Neural progenitor cell (in vitro differentiated cells): ENCODE measurements around the gene PET100.

ENCODE experiments used
- EZH2 ChIP-seq: fragments of 200-600 bp; sonication (generic); IDR thresholded peaks from 2 replicates; pipeline ENCODE4 v1.6.1; 2017; ENCODE audit warnings: antibody characterized with exemption, mild to moderate bottlenecking, moderate library complexity
- EZH2phosphoT487 ChIP-seq: fragments of 200-600 bp; sonication (generic); IDR thresholded peaks from 2 replicates; pipeline ENCODE4 v1.6.1; 2017; ENCODE audit warnings: antibody characterized with exemption
- TF ChIP-seq, protein P1 (sequence below): fragments of 200-600 bp; sonication (generic); IDR thresholded peaks from 2 replicates; pipeline ENCODE4 v1.5.1; 2017; ENCODE audit warnings: antibody characterized with exemption, mild to moderate bottlenecking

DNA sequence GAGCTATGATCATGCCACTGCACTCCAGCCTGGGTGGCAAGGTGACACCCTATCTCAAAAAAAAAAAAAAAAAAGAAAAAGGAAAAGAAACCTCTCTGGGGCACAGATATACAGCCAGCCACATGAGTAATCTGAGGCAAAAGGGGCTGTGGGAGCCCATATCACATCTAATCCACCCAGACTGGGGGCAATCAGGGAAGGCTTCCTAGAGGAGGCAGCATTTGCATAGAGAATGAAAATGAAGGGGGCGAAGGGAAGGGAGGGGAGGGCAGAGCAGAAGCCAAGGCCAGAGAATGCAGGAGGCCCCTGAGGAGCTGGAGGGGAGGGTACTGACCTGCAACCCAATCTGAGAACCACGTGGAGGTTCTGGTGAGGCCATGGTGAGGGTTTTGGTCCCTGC is 20.6 kb downstream of the PET100 start:
- TF ChIP-seq EZH2 (no peak), EZH2phosphoT487 (no peak)
- TF ChIP-seq, protein P1, sequence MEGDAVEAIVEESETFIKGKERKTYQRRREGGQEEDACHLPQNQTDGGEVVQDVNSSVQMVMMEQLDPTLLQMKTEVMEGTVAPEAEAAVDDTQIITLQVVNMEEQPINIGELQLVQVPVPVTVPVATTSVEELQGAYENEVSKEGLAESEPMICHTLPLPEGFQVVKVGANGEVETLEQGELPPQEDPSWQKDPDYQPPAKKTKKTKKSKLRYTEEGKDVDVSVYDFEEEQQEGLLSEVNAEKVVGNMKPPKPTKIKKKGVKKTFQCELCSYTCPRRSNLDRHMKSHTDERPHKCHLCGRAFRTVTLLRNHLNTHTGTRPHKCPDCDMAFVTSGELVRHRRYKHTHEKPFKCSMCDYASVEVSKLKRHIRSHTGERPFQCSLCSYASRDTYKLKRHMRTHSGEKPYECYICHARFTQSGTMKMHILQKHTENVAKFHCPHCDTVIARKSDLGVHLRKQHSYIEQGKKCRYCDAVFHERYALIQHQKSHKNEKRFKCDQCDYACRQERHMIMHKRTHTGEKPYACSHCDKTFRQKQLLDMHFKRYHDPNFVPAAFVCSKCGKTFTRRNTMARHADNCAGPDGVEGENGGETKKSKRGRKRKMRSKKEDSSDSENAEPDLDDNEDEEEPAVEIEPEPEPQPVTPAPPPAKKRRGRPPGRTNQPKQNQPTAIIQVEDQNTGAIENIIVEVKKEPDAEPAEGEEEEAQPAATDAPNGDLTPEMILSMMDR = no peak
